IPS-NIHi7 (cell line): ENCODE data around the gene PLEKHH3.
A peak's percentile ranks its signal among the peaks of the same experiment; 100 is the strongest.
"Not testable (repeated sequence)": the region's sequence is repeated elsewhere in the genome, so short reads cannot be mapped to it uniquely, and the experiment has no call there.

ENCODE experiments used
- DNase-seq: peaks from one replicate; pipeline ENCODE4 v3.0.0; 2012; ENCODE audit warnings: mixed read lengths; ENCODE audit errors: extremely low spot score

Gene PLEKHH3

GRCh38 chr17:42632949-42633444 is 43.8 kb downstream of the PLEKHH3 start:
- DNase-seq: no peak

- no peak for DNase-seq
Observed at GRCh38 chr17:42629411-42630009, 47.3 kb downstream of the PLEKHH3 start.

- peak; percentile 47 for DNase-seq
Observed at GRCh38 chr17:42627032-42627764, 49.6 kb downstream of the PLEKHH3 start.

- DNase-seq: no peak
Observed at GRCh38 chr17:42623732-42624596, 52.8 kb downstream of the PLEKHH3 start.

- no peak for DNase-seq
Observed at GRCh38 chr17:42623271-42623670, 53.5 kb downstream of the PLEKHH3 start.

GRCh38 chr17:42621987-42622386 is 54.8 kb downstream of the PLEKHH3 start:
- DNase-seq: not testable (repeated sequence)

- DNase-seq: peak; percentile 86
Observed at GRCh38 chr17:42618442-42619150, 58.2 kb downstream of the PLEKHH3 start.

GRCh38 chr17:42617956-42618431 is 58.8 kb downstream of the PLEKHH3 start:
- no peak for DNase-seq
